Muscle of leg (tissue), 11 donors: ENCODE data around the gene CDC25B. TPM values are rescaled to one million over a fixed set of nuclear protein-coding genes. Genes with fewer than 3 reads are reported as not detected.

Experiments
- DNase-seq: peaks from one replicate; pipeline ENCODE4 v3.0.0; 2013
- H3K27ac ChIP-seq: one replicate; pipeline ENCODE4 v1.5.1; 2013; ENCODE audit warnings: mild to moderate bottlenecking, low read length, control low read depth
- H3K27me3 ChIP-seq: one replicate; pipeline ENCODE4 v1.6.1; 2013; ENCODE audit warnings: low read length; ENCODE audit not compliant: control insufficient read depth, insufficient read depth
- H3K36me3 ChIP-seq: one replicate; pipeline ENCODE4 v1.6.1; 2013; ENCODE audit warnings: low read length; ENCODE audit not compliant: control insufficient read depth, insufficient read depth
- H3K4me1 ChIP-seq: one replicate; pipeline ENCODE4 v1.6.1; 2013; ENCODE audit warnings: low read length; ENCODE audit not compliant: control insufficient read depth, insufficient read depth
- H3K4me3 ChIP-seq: one replicate; pipeline ENCODE4 v1.5.1; 2013; ENCODE audit warnings: low read length, control low read depth
- H3K9me3 ChIP-seq: replicated peaks from 2 replicates; pipeline ENCODE4 v1.6.1; 2013; ENCODE audit warnings: low read depth, low read length; ENCODE audit not compliant: control insufficient read depth
- WGBS: methylation state at CpG from one replicate; pipeline ENCODE4 v1.1.5; 2013; ENCODE audit warnings: missing lambda C conversion rate; ENCODE audit not compliant: insufficient coverage; 5-methylcytosine and 5-hydroxymethylcytosine counted together
- polyA plus RNA-seq, 8 donors: library from polyadenylated mRNA; unstranded; fragments of 120-200 nt; gene quantifications; one replicate each; pipeline versions ENCODE4 v1.2.1 to v1.2.3, GENCODE V29; 2013; ENCODE audit warnings: inconsistent platforms in 1 of 8, low replicate concordance in 1 of 8; ENCODE audit not compliant: insufficient read length in 8 of 8, insufficient read depth in 1 of 8
- total RNA-seq: library from RNA; stranded (reverse); fragments of 120-200 nt; gene quantifications from one replicate; pipeline ENCODE4 v1.2.4, GENCODE V29; 2013

Gene CDC25B
- total and polyA plus RNA-seq, 9 donors = 37.7 to 118 (median 89.9) TPM

DNA sequence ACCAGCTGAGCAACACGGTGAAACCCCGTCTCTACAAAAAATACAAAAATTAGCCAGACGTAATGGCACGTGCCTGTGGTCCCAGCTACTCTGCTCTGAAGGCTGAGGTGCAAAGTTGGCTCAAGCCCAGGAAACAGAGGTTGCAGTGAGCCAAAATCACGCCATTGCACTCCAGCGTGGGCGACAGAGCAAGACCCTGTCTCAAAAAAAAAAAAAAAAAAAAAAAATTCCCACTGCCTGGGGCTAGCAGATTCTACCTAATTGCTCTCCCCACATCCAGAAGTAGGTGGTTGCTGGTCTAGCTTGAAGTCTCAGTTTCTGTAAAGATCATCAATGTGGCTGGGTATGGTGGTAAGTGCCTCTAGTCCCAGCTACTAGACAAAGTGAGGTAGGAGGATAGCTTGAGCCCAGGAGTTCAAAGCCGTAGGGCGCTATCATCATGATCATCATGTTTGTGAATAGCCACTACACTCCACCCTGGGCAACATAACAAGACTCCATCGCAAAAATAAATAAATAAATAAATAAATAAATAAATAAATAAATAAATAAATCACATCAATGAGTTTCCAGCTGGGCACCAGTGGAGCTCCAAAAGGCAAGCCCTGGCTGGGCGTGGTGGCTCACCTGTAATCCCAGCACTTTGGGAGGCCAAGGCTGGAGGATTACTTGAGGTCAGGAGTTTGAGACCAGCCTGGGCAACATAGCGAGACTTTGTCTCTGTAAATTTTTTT is 17.9 kb downstream of the CDC25B start:
- DNase-seq = peak; percentile 17
- H3K4me1 ChIP-seq = peaks cover 51% of the 10 kb centered on the region
- H3K27ac ChIP-seq = no peak overlapping the region
- no peaks in the 10 kb centered on the region for H3K27me3 ChIP-seq
- 79% methylated on average over 4 of the region's 12 CpGs for WGBS
- no peaks in the 10 kb centered on the region for H3K9me3 ChIP-seq
- no peak overlapping the region for H3K4me3 ChIP-seq
- no peaks in the 10 kb centered on the region for H3K36me3 ChIP-seq

GRCh38 chr20:3814928-3815495 is 18.9 kb downstream of the CDC25B start:
- WGBS = 90% methylated on average over 3 of the region's 7 CpGs

DNA sequence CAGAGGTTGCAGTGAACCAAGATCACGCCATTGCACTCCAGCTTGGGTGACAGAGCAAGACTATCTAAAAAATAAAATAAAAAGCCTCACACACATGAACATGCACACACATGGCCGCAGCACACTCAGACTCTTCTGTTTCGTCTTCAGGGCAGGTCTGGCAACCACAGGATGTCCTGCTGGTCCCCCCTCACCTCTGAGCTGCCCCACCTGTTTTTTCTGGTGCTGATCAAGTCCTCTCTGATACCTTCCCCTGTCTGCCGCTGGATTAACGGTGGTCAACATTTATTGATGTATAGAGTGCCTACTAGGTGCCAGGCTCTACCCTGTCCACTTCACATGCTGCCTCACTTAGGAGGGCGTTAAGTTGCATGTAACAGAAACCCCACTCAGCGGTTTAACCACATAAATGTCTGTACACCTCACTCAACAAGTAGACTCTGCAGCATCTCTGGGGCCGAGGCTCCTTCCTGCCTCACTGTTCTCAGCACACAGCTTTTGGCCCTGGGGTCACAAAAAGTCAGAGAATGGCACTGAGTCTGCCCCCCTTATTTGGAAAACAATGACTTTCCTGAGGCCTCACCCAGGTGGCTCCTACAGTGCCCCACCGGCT is 19.7 kb downstream of the CDC25B start:
- DNase-seq = peak; percentile 6
- WGBS = 80% methylated on average over 6 of the region's 9 CpGs
- peaks cover 51% of the 10 kb centered on the region for H3K4me1 ChIP-seq
- no peaks in the 10 kb centered on the region for H3K27me3 ChIP-seq
- H3K36me3 ChIP-seq = no peaks in the 10 kb centered on the region
- H3K27ac ChIP-seq = no peak overlapping the region
- H3K4me3 ChIP-seq = no peak overlapping the region
- H3K9me3 ChIP-seq = no peaks in the 10 kb centered on the region

More at GRCh38 chr20:3814928-3815495, 18.9 kb downstream of the CDC25B start:
- H3K4me3 ChIP-seq = no peak overlapping the region
- H3K4me1 ChIP-seq = peaks cover 58% of the 10 kb centered on the region
- H3K27me3 ChIP-seq = no peaks in the 10 kb centered on the region
- H3K36me3 ChIP-seq = no peaks in the 10 kb centered on the region
- no peak for DNase-seq
- no peaks in the 10 kb centered on the region for H3K9me3 ChIP-seq
- H3K27ac ChIP-seq = no peak overlapping the region

- Histone ChIP-seq H3K27me3 (no peaks in the 10 kb centered on the region), H3K4me1 (peaks cover 33% of the 10 kb centered on the region), H3K27ac (peak overlapping the region; percentile 82), H3K9me3 (no peaks in the 10 kb centered on the region), H3K36me3 (peaks cover 12% of the 10 kb centered on the region), H3K4me3 (no peak overlapping the region)
- DNase-seq = peak; percentile 87
- 54% methylated on average over 6 of the region's 8 CpGs for WGBS
These were observed 22.3 kb downstream of the CDC25B start for GRCh38 chr20:3818155-3819151.

GRCh38 chr20:3819411-3820047 is 23.4 kb downstream of the CDC25B start:
- Histone ChIP-seq H3K4me1 (peaks cover 28% of the 10 kb centered on the region), H3K4me3 (peak overlapping the region; percentile 78), H3K27ac (peak overlapping the region; percentile 99), H3K9me3 (no peaks in the 10 kb centered on the region), H3K27me3 (no peaks in the 10 kb centered on the region), H3K36me3 (peaks cover 23% of the 10 kb centered on the region)
- WGBS = 63% methylated on average over 19 of the region's 20 CpGs
- no peak for DNase-seq

DNA sequence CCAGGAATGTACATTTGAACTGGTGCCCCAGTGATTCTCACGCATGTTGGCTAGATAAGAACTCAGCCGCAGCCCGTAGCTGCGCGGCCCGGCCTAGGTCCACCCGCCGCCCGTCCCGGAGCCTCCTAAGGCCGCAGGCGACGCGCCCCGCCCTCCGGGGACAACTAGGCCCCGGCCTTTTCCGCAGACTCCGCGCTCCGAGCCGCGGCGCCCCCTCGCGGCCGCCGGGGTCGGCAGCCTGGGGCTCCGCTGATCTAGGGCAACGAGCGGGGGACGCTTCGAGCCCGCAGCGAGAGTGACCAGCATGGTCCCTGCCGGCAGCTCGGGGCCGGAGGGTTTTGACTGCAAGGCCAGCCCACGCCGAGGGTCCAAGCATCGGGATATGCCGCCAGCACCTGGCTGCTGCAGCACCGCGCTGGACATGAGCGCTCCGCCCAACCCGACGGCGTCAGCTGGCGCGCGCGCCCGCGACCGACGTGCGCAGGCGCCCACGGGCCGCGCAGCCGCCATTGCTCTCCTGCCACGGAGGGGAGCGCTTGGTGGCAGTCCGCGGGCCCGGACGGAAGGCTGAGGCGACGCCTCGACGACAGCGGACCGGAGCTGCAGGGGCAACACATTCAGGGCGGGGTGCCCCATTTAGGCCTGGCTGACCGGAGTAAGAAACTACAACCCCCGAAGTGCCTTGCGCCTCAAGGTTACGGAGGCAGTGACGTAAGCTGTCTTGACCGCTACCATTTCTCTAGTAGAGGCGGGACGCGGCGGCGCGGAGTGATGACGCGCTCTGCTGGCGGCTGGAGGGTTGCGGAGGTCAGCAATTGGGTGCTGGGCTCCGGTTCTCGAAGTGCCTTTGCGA is 24.2 kb downstream of the CDC25B start, which contains the start of gene AP5S1:
TSS of gene AP5S1 (plus strand) at position 500 of the 853 bp plus-strand sequence. CDS start 1,571 bp downstream, outside the sequence.
- Histone ChIP-seq H3K36me3 (peaks cover 31% of the 10 kb centered on the region), H3K9me3 (no peaks in the 10 kb centered on the region), H3K27ac (peak within 1 kb of the TSS; percentile 99), H3K27me3 (no peaks in the 10 kb centered on the region), H3K4me3 (peak within 1 kb of the TSS; percentile 78), H3K4me1 (peaks cover 28% of the 10 kb centered on the region)
- WGBS = under 1% methylated on average over 95 of the region's 96 CpGs
- peak; percentile 99 for DNase-seq

GRCh38 chr20:3820901-3821727 is 25.0 kb downstream of the CDC25B start:
- peak overlapping the region; percentile 78 for H3K4me3 ChIP-seq
- H3K27me3 ChIP-seq = no peaks in the 10 kb centered on the region
- peaks cover 39% of the 10 kb centered on the region for H3K36me3 ChIP-seq
- peaks cover 28% of the 10 kb centered on the region for H3K4me1 ChIP-seq
- DNase-seq = peak; percentile 30
- WGBS = 69% methylated on average over 6 of the region's 20 CpGs
- H3K27ac ChIP-seq = peak overlapping the region; percentile 99
- H3K9me3 ChIP-seq = no peaks in the 10 kb centered on the region

DNA sequence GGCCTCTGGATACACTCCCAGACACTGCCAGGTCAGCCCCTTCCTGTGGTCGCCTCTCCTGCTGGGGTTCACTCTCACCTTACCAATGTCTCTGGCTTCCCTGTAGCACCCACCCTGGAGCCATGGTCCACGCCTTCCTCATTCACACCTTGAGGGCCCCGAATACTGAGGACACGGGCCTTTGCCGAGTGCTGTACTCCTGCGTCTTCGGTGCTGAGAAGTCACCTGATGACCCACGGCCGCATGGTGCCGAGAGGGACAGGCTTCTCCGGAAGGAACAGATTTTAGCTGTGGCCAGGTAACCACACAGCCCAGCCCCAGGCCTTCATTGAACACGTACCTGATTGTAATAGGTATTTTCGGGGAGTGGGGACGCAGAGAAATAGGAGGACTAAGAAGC is 25.9 kb downstream of the CDC25B start:
- Histone ChIP-seq H3K27me3 (no peaks in the 10 kb centered on the region), H3K36me3 (peaks cover 40% of the 10 kb centered on the region), H3K9me3 (no peaks in the 10 kb centered on the region), H3K4me3 (no peak overlapping the region), H3K27ac (no peak overlapping the region), H3K4me1 (peaks cover 28% of the 10 kb centered on the region)
- DNase-seq = peak; percentile 16
- 98% methylated on average over 12 of the region's 14 CpGs for WGBS
